Measurements from ENCODE around the gene MAP2K2.

Gene MAP2K2

DNA sequence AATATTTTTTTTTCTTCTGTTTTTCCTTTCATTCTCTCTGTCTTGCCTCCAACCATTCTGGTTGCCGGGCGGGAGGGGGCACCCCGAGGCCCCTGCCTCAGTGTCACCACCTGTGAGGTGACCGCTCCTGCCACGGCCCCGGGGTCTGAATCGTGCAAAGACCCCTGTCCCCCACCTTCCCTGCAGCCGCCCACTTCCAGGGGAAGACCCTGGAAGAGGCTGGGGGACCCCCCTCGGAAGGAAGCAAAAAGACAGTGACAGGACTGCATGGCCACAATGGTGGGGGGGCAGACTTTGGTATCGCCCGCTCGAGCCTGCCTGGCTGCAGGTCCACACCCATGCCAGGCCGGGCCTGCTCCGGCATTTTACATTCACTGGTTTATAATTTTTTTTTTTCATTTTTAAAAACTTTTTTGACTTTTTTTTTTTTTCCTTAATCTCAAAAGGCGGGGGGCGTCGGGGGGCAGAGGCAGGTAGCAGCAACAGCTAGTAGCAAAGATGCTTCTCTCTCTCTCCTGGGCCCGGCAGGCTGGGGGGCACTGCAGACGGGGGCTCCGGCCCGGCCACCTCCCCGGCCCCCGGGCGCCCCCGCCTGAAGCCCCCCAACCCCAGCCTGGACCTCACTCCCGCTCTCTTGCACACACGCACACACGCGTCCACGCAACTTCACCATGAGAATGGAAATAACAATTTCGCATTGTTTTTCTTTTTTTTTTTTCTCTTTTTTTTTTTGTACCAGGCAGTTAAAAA, 79.8 kb downstream of the MAP2K2 start:
- peaks cover 3% of the 10 kb centered on the region for H3K36me3 Mint-ChIP-seq (ENCODE audit: low read depth)
- H3K27ac Mint-ChIP-seq = no peak overlapping the region
- H3K27me3 Mint-ChIP-seq (ENCODE audit: low read depth) = no peaks in the 10 kb centered on the region
- no peaks in the 10 kb centered on the region for H3K9me3 Mint-ChIP-seq
- no peaks in the 10 kb centered on the region for H3K4me1 Mint-ChIP-seq (ENCODE audit: low read depth)
- no peak overlapping the region for H3K4me3 Mint-ChIP-seq

DNA sequence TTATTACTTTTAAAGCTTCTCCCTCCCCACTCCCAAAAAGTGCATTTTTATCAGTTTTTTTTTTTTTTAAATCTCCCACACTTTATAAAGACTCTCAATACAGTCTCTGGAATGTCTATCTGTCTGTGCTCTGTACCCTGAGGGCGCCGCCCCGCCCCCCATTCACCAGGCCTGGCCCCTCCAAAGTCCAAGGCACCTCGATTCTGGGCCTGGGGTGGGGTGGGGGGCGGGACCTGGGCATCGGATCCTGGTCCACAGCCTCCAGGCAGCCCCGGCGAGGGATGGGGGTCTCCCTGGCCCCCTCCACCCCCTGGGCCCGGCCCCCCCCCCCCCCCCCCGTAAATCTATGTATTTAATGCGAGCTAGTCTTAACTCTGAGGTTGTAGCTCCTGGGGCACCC, 80.5 kb downstream of the MAP2K2 start:
- no peaks in the 10 kb centered on the region for H3K4me1 Mint-ChIP-seq (ENCODE audit: low read depth)
- H3K9me3 Mint-ChIP-seq = no peaks in the 10 kb centered on the region
- H3K4me3 Mint-ChIP-seq = no peak overlapping the region
- no peaks in the 10 kb centered on the region for H3K27me3 Mint-ChIP-seq (ENCODE audit: low read depth)
- peaks cover 3% of the 10 kb centered on the region for H3K36me3 Mint-ChIP-seq (ENCODE audit: low read depth)
- no peak overlapping the region for H3K27ac Mint-ChIP-seq

- Mint-ChIP-seq H3K4me1 (ENCODE audit: low read depth) (no peaks in the 10 kb centered on the region), H3K9me3 (no peaks in the 10 kb centered on the region), H3K4me3 (no peak overlapping the region), H3K36me3 (ENCODE audit: low read depth) (peaks cover 5% of the 10 kb centered on the region), H3K27ac (no peak overlapping the region), H3K27me3 (ENCODE audit: low read depth) (no peaks in the 10 kb centered on the region)
These were observed 81.2 kb downstream of the MAP2K2 start for GRCh38 chr19:4042731-4043082.

DNA sequence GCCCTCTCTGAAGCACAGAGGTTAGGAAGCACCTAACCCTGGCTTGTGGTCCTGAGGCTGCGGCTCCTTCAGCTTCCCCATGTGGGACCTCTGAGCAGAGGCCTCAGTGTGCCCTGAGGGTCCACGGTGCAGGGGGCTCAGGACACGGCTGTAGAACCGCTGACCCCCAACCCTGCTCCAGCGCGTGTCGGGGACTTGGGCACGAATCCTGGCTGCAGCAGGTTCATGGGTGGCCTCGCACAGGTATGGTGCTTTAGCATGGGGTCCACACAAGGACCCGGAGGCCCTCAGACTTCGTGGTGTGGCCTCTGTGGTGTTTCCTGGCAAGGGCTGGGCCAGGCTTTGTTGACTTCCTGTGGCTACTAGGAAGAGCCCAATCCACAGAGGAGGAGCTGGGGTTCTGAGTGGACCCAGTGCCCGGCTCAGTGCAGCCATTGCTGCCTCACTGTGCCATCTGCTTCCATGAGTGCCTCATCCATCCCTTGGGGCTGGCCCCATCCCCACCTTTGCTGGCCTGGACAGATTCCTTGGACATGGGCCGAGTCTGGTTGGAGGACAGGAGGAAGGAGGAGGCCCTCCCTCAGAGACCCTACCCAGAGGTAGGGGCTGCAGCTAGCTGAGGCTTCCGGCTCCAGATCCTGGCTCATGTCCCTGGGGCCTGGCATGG, 81.7 kb downstream of the MAP2K2 start:
- no peaks in the 10 kb centered on the region for H3K27me3 Mint-ChIP-seq (ENCODE audit: low read depth)
- H3K27ac Mint-ChIP-seq = no peak overlapping the region
- H3K4me1 Mint-ChIP-seq (ENCODE audit: low read depth) = no peaks in the 10 kb centered on the region
- no peaks in the 10 kb centered on the region for H3K9me3 Mint-ChIP-seq
- H3K4me3 Mint-ChIP-seq = no peak overlapping the region
- peaks cover 5% of the 10 kb centered on the region for H3K36me3 Mint-ChIP-seq (ENCODE audit: low read depth)

Measured in T-helper 1 cell treated with Interleukin-12 subunit alpha and Interleukin-12 subunit beta and Interleukin-4 antibody, amounts not matched to agents 30 μg/mL and 1 μg/mL, for 36 hours (primary cell).